Calu3 (cell line): ENCODE measurements around the gene P2RX6. TPM values are rescaled to one million over a fixed set of nuclear protein-coding genes. Genes with fewer than 3 reads are reported as not detected.

Experiments
- BruUV-seq: library from RNA; stranded (reverse); fragments of 400-500 nt; replicated peaks from 2 replicates; lab custom pipeline; 2021; lab: Mats Ljungman, UMichigan
- CTCF ChIA-PET: fragments of 300-600 bp; sonication (Branson Sonifier 250); formaldehyde crosslinking; loops from one replicate; lab custom pipeline; 2022; ENCODE audit warnings: antibody characterized with exemption; lab: Charles Lee
- DNase-seq: peaks from one replicate; pipeline ENCODE4 v3.0.0; 2022
- H3K27ac Mint-ChIP-seq: one replicate; pipeline ENCODE4 v1.8.0; 2022; ENCODE audit warnings: mixed read lengths; ENCODE audit not compliant: unreplicated experiment
- H3K27me3 Mint-ChIP-seq: one replicate; pipeline ENCODE4 v1.8.0; 2022; ENCODE audit warnings: mixed read lengths; ENCODE audit not compliant: unreplicated experiment
- H3K36me3 Mint-ChIP-seq: one replicate; pipeline ENCODE4 v1.8.0; 2022; ENCODE audit warnings: mild to moderate bottlenecking, moderate library complexity, mixed read lengths; ENCODE audit not compliant: insufficient read depth, unreplicated experiment
- H3K4me1 Mint-ChIP-seq: one replicate; pipeline ENCODE4 v1.8.0; 2022; ENCODE audit warnings: mild to moderate bottlenecking, low read depth, mixed read lengths; ENCODE audit not compliant: unreplicated experiment
- H3K4me3 Mint-ChIP-seq: one replicate; pipeline ENCODE4 v1.8.0; 2022; ENCODE audit warnings: mild to moderate bottlenecking, low read depth, moderate library complexity, mixed read lengths; ENCODE audit not compliant: unreplicated experiment
- H3K9me3 Mint-ChIP-seq: one replicate; pipeline ENCODE4 v1.8.0; 2022; ENCODE audit warnings: low read depth, mixed read lengths; ENCODE audit not compliant: unreplicated experiment
- CTCF ChIP-seq: fragments of 200-600 bp; IDR thresholded peaks from one replicate; pipeline ENCODE4 v1.8.0; 2022; ENCODE audit warnings: antibody characterized with exemption; ENCODE audit not compliant: unreplicated experiment
- intact Hi-C: fragments of 100-400 bp; cut with micrococcal nuclease; formaldehyde crosslinking; loops from one replicate; pipeline ENCODE4 v1.10.0; 2022; ENCODE audit not compliant: unreplicated experiment
- total RNA-seq: library from RNA; stranded (reverse); gene quantifications from 2 replicates; pipeline ENCODE4 v1.2.3, GENCODE V29; 2022

Gene P2RX6
- total RNA-seq, 1 experiment from 2014 or later = 0.26 TPM

GRCh38 chr22:21064917-21065864 lies 50.2 kb downstream of the P2RX6 start:
- Mint-ChIP-seq H3K9me3 (no peaks in the 10 kb centered on the region), H3K4me3 (no peak overlapping the region), H3K27me3 (peaks cover 33% of the 10 kb centered on the region), H3K36me3 (no peaks in the 10 kb centered on the region), H3K4me1 (no peaks in the 10 kb centered on the region), H3K27ac (no peak overlapping the region)
- no TSS peak for BruUV-seq
- no peak for DNase-seq
- CTCF ChIA-PET = interaction anchor here (0.6 kb wide), 1 partner anchor 41 kb away, joined by 4 read pairs; no protein-coding TSS in a partner anchor
- TF ChIP-seq CTCF = no peak
- intact Hi-C loops = no loop called here

- H3K9me3 Mint-ChIP-seq = no peaks in the 10 kb centered on the region
- intact Hi-C loops = no loop called here
- BruUV-seq = no TSS peak
Observed at GRCh38 chr22:21067075-21067900, 52.3 kb downstream of the P2RX6 start.

GRCh38 chr22:21067901-21068680 lies 53.1 kb downstream of the P2RX6 start:
- H3K4me1 Mint-ChIP-seq = no peaks in the 10 kb centered on the region
- DNase-seq = no peak
- BruUV-seq = no TSS peak
- TF ChIP-seq CTCF = no peak
- H3K9me3 Mint-ChIP-seq = no peaks in the 10 kb centered on the region
- no peak overlapping the region for H3K4me3 Mint-ChIP-seq
- CTCF ChIA-PET = no interaction called here
- intact Hi-C loops = no loop called here
- H3K36me3 Mint-ChIP-seq = no peaks in the 10 kb centered on the region
- no peak overlapping the region for H3K27ac Mint-ChIP-seq
- peaks cover 51% of the 10 kb centered on the region for H3K27me3 Mint-ChIP-seq

More at GRCh38 chr22:21067075-21067900, 52.3 kb downstream of the P2RX6 start:
- Mint-ChIP-seq H3K4me3 (no peak overlapping the region), H3K4me1 (no peaks in the 10 kb centered on the region), H3K36me3 (no peaks in the 10 kb centered on the region), H3K27me3 (peaks cover 45% of the 10 kb centered on the region), H3K27ac (no peak overlapping the region)
- CTCF ChIA-PET = interaction anchor here (1.0 kb wide), 1 partner anchor 11 kb away, joined by 3 read pairs; no protein-coding TSS in a partner anchor
- no peak for TF ChIP-seq CTCF
- no peak for DNase-seq
